Globus pallidus (tissue), 1 donor: ENCODE data around the gene C3orf18.
"Not testable (repeated sequence)": the region's sequence is repeated elsewhere in the genome, so short reads cannot be mapped to it uniquely, and the experiment has no call there.

Experiments used
- DNase-seq: peaks from one replicate; pipeline ENCODE4 v3.0.0-alpha.2; 2015; ENCODE audit warnings: low spot score

C3orf18 gene

GRCh38 chr3:50523279-50523811 lies 44.2 kb downstream of the C3orf18 start:
- no peak for DNase-seq

GRCh38 chr3:50521572-50521971 lies 46.0 kb downstream of the C3orf18 start:
- DNase-seq = no peak

DNA sequence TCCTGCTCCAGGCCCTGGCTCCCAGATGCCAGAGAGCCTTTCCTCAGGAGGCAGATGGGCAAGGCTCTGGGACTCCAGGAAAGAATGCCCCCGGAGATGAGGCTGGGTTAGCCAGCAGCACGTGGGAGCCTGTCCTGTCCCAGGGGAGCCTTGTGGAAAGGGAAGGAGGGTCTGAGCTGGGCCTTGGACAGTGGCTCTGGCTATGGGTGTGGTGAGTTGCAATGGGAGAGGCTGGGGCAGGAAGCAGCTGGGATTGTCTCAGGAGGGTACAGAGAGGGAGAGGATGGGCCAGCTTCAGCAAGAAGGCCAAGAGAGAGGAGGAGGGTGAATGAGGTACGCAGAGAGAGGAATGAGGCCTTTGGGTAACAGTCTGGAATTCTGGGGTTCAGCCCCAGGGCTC lies 46.7 kb downstream of the C3orf18 start:
- no peak for DNase-seq

DNA sequence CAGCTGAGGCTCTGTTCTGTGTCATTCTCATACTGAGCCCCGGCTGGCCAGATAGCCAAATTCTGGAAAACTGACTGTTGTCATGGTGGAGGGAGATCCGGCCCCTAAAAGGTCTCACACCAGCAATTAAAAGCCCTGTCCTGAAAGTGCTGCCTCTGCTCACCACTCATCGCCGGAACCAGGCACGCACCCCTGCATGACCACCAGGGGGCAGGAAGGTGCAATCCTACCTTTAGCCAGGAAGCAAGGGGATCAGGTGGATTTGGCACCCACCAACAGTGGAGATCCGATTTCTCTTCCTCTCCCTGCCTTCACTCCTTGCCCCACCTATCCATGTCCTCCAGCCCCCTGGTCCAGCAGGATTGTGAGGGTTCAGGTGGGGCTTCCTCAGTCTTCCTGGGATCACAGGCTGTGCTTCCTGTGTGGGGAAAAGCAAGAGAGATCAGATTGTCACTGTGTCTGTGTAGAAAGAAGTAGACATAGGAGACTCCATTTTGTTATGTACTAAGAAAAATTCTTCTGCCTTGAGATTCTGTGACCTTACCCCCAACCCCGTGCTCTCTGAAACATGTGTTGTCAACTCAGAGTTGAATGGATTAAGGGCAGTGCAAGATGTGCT lies 48.0 kb downstream of the C3orf18 start:
- no peak for DNase-seq

- DNase-seq = no peak
Measured at GRCh38 chr3:50518436-50518835, 49.1 kb downstream of the C3orf18 start.

DNA sequence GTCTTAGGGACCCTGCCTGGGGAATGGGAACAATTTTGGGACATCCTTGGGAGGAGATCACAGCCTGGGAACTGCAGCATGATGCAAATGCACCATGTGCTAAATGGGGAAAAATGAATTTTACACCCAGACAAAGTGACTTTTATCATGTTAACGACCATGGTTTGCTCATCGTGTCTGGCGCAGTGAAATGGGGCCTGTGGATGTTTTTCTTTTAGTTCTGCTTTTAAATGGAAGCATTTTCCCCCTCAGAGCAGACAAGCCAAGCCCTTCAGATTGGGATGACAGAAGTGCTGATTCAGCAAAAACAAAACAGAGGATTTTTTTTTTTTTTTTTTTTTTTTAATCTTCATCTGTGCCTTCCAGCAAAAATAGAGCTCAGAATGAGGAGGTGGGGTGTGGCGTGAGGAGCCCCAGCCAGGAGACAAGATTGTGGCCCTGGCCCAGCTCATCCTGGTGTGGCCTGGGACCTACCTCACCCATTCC lies 49.8 kb downstream of the C3orf18 start:
- no peak for DNase-seq

DNA sequence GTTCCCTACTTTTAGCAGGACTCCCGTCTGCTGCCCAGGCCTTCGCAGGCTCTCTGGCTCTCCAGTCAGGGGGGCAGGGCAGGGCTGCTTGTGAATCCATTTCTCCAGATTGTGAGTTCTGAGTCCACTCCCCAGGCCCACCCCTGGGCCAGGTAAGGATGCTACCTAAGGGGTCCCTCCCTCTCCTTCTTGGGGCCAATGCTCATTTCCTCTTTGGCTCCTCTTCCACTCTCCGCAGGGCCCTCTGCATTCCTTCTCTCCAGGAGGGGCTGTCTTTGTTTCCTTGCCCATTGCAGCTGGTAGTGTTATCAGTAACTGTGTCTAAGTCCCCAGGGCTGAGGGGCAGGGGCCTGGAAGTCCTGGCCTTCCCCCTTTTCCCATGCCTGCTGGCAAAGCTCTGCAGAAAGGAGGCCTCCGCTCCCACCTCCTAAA lies 51.1 kb downstream of the C3orf18 start:
- DNase-seq = no peak

DNA sequence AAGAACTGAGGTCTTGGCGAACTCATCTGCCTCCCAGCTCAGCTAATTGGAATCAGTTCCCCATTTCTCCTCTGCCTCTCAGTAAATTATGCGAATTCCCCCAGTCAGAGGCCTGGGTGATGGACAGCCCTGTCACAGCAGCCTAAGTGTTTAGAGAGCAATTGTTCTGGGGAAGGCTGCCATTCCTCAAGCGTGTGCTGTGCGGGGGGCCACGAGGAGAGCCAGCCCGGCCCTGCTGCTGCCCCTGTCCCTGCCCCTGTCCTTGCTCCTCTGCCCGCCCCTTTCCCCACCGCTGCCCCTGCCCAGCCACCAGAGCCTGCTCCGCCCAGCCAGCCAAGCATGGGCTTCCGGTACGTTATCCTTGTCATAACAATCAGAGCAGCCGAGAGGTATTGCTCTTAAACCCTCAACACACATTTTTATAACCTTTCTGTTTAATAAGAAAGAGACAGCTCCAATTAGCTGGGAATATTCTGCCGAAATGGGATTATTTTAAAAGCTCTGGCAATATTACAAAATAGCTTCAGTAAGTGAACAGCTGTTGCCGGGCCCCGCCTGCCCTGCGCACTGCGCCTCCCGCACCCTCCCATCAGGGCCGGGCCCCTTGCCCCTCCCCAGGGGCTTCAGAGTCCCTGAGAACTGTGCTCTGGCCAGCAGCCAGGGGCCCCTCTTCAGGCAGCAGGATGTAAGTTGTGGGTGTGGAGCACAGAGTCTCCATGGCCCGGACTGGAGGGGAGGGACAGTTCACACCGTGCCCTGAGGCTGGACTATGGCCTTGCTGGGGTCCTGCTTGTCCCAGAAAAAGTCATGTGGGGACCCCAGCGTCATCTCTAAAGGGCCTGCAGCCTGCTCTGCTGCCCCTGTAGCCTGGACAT lies 51.7 kb downstream of the C3orf18 start:
- DNase-seq = no peak

DNA sequence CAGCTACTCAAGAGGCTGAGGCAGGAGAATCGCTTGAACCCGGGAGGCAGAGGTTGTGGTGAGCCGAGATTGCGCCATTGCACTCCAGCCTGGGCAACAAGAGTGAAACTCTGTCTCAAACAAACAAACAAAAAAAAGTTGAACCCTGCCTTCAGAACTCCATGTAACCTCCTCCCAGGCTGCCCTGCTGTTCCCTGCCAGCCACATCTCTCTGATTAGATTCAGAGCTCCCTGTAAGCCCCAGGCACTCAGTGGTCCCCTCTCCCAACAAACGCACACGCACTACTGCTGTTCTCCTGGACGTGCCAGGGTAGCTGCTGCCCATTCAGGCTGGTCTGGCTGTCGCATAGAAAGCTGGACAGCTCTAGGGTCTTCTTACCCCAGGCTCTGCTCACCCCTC lies 54.6 kb downstream of the C3orf18 start:
- DNase-seq = not testable (repeated sequence)

- no peak for DNase-seq
Measured at GRCh38 chr3:50512131-50512530, 55.4 kb downstream of the C3orf18 start.

DNA sequence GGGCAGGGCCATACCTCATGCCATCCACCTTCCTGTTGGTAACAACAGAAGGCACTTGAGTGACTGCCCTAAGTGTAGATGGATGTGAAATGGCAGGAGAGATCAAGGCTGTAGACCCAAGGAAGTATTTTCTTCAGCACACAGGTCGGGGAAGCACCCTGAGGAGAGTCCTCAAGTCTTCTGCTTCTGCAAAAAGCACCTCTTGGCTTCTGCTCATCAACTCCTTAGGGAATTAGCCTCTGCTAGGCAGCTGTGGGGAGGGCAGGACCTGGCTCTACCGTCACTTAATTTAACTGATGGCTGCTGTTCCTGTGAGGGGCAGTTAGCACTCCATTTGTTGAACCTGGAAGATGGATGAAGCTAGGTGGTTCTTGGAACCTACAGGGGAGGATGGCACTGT lies 57.2 kb downstream of the C3orf18 start:
- DNase-seq = no peak

- DNase-seq = no peak
Measured at GRCh38 chr3:50509715-50510114, 57.8 kb downstream of the C3orf18 start.

DNA sequence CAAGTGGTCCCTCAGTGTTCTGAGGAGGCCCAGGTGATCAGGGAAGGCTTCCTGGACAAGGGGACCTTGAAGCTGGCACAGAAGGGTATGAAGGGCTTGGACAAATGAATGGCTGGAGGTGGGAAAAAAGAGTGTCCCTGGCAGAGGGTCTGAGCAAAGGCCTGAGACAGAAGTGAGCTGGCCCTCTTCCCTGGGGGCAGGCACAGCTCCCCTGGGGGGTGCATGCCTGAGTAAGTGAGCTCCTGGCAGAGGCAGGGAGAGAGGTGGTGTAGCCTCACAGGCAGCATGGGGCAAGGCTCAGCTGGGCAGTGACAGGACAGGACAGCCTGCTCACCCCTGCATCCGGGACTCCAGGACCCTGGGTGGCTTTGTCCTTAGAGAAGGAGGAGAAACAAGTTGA lies 58.7 kb downstream of the C3orf18 start:
- no peak for DNase-seq
